Measurements from ENCODE around the gene PLCB1. TPM values are rescaled to one million over a fixed set of nuclear protein-coding genes. Genes with fewer than 3 reads are reported as not detected.

The PLCB1 gene
- total RNA-seq, 1 donor from 2014 or later: 37.4 TPM

DNA sequence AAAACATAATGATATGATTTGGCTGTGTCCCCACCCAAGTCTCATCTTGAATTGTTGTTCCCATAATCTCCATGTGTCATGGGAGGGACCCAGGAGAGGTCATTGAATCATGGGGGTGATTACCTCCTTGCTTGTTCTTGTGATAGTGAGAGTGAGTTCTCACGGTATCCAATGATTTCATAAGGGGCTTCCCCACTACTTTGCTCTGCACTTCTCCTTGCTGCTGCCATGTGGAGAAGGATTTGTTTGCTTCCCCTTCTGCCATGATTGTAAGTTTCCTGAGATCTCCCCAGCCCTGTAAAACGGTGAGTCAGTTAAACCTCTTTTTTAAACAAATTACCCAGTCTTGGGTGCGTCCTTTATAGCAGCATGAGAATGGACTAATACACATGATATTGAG is 780.0 kb downstream of the PLCB1 start:
- peaks cover 19% of the 10 kb centered on the region for H3K4me1 Mint-ChIP-seq (ENCODE audit: low read depth, unreplicated experiment)
- H3K27ac Mint-ChIP-seq (ENCODE audit: unreplicated experiment): peak overlapping the region; percentile 17
- no peak for DNase-seq
- H3K9me3 Mint-ChIP-seq (ENCODE audit: unreplicated experiment): peaks cover 7% of the 10 kb centered on the region
- peaks cover 3% of the 10 kb centered on the region for H3K27me3 Mint-ChIP-seq (ENCODE audit: unreplicated experiment)
- TF ChIP-seq, protein P1, sequence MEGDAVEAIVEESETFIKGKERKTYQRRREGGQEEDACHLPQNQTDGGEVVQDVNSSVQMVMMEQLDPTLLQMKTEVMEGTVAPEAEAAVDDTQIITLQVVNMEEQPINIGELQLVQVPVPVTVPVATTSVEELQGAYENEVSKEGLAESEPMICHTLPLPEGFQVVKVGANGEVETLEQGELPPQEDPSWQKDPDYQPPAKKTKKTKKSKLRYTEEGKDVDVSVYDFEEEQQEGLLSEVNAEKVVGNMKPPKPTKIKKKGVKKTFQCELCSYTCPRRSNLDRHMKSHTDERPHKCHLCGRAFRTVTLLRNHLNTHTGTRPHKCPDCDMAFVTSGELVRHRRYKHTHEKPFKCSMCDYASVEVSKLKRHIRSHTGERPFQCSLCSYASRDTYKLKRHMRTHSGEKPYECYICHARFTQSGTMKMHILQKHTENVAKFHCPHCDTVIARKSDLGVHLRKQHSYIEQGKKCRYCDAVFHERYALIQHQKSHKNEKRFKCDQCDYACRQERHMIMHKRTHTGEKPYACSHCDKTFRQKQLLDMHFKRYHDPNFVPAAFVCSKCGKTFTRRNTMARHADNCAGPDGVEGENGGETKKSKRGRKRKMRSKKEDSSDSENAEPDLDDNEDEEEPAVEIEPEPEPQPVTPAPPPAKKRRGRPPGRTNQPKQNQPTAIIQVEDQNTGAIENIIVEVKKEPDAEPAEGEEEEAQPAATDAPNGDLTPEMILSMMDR (IDR thresholded peaks at IDR 0.05; ENCODE audit: partially characterized antibody, unreplicated experiment): no peak
- H3K36me3 Mint-ChIP-seq (ENCODE audit: unreplicated experiment): peaks cover 19% of the 10 kb centered on the region
- H3K4me3 Mint-ChIP-seq (ENCODE audit: unreplicated experiment): no peak overlapping the region

DNA sequence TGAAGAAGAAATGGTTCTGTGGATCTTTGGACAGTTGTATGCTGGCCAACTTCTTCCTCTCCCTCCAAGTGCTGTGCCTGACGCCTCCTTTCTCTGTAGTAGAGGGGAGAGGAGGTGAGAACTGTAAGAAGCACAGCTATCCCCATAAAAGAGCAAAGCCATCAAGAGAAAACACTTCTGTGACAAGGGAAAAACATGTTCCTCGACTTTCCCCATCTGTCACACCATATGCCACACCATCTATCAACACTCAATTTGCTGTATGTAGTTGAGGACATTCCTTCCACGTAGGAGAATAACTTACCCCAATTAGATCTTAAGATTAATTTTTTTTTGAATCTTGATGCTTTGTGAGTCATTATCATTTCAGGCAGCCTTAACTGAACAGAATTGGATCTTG is 780.7 kb downstream of the PLCB1 start:
- Mint-ChIP-seq H3K4me1 (ENCODE audit: low read depth, unreplicated experiment) (peaks cover 19% of the 10 kb centered on the region), H3K27me3 (ENCODE audit: unreplicated experiment) (peaks cover 3% of the 10 kb centered on the region), H3K27ac (ENCODE audit: unreplicated experiment) (peak overlapping the region; percentile 85), H3K9me3 (ENCODE audit: unreplicated experiment) (peaks cover 7% of the 10 kb centered on the region), H3K4me3 (ENCODE audit: unreplicated experiment) (peak overlapping the region; percentile 31), H3K36me3 (ENCODE audit: unreplicated experiment) (peaks cover 19% of the 10 kb centered on the region)
- no peak for DNase-seq
- TF ChIP-seq, protein P1 (IDR thresholded peaks at IDR 0.05; ENCODE audit: partially characterized antibody, unreplicated experiment): no peak

DNA sequence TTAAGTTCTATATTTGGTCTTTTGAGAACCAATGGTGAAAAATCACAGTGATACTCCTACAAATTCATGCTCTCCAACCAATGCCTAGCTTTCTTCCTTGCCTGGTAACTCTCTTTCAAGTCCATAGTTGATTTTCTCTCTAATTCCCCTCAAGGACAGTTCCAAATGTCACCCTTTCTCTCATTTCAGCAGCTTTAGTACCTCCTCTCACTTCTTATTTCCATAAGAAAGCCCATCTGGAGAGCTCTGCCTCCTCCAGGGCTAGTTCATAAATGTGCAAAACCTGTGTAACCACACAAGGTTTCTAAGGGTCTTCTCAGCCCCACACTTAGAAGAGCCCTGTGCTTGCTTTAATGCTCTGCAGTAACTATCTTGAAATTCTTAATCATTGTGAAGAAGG is 781.4 kb downstream of the PLCB1 start:
- peaks cover 3% of the 10 kb centered on the region for H3K27me3 Mint-ChIP-seq (ENCODE audit: unreplicated experiment)
- H3K4me3 Mint-ChIP-seq (ENCODE audit: unreplicated experiment): peak overlapping the region; percentile 10
- peaks cover 7% of the 10 kb centered on the region for H3K9me3 Mint-ChIP-seq (ENCODE audit: unreplicated experiment)
- peak overlapping the region; percentile 85 for H3K27ac Mint-ChIP-seq (ENCODE audit: unreplicated experiment)
- peaks cover 19% of the 10 kb centered on the region for H3K36me3 Mint-ChIP-seq (ENCODE audit: unreplicated experiment)
- H3K4me1 Mint-ChIP-seq (ENCODE audit: low read depth, unreplicated experiment): peaks cover 19% of the 10 kb centered on the region
- no peak for DNase-seq
- TF ChIP-seq, protein P1 (IDR thresholded peaks at IDR 0.05; ENCODE audit: partially characterized antibody, unreplicated experiment): no peak

DNA sequence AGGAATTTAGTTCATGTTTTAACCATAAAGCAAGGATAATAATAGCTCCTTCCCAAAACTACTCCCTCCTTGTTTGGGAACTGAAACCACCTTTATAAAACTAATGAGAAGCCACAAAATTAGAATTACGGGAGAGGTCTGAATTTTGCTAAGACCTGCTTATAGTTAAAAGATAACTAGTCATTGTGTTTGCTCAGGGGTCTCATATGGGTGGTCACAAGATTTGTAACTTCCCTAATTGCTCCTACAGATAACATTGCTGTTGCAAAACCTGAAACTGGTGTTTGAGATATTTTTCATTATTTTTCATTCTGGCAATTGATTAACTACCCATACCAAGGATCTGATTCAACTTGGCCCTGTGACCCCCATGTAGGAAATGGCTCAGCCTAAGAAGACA is 782.4 kb downstream of the PLCB1 start:
- Mint-ChIP-seq H3K36me3 (ENCODE audit: unreplicated experiment) (peaks cover 19% of the 10 kb centered on the region), H3K27ac (ENCODE audit: unreplicated experiment) (no peak overlapping the region), H3K27me3 (ENCODE audit: unreplicated experiment) (peaks cover 3% of the 10 kb centered on the region), H3K4me3 (ENCODE audit: unreplicated experiment) (no peak overlapping the region), H3K4me1 (ENCODE audit: low read depth, unreplicated experiment) (peaks cover 19% of the 10 kb centered on the region), H3K9me3 (ENCODE audit: unreplicated experiment) (peaks cover 7% of the 10 kb centered on the region)
- TF ChIP-seq, protein P1 (IDR thresholded peaks at IDR 0.05; ENCODE audit: partially characterized antibody, unreplicated experiment): no peak
- DNase-seq: no peak

DNA sequence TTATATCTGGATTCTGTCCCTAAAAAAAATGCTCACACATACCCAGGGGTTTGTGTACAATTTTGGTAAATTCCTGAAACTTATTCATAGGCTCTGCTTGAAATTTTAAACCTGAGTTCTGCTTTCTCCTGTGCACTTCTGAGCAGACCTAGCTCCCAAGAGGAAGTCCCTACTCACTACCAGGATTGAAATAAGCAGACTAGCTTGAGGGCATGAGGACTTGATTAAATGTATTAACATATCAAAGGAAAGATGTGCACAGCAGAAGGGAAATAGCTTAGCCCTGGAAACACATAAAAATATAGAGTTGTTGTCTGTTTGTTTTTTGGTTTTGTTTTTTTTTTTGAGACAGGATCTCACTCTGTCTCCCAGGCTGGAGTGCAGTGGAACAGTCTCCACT is 785.0 kb downstream of the PLCB1 start:
- H3K36me3 Mint-ChIP-seq (ENCODE audit: unreplicated experiment): peaks cover 18% of the 10 kb centered on the region
- no peak for DNase-seq
- H3K27me3 Mint-ChIP-seq (ENCODE audit: unreplicated experiment): peaks cover 3% of the 10 kb centered on the region
- H3K4me1 Mint-ChIP-seq (ENCODE audit: low read depth, unreplicated experiment): peaks cover 19% of the 10 kb centered on the region
- TF ChIP-seq, protein P1 (IDR thresholded peaks at IDR 0.05; ENCODE audit: partially characterized antibody, unreplicated experiment): no peak
- no peak overlapping the region for H3K27ac Mint-ChIP-seq (ENCODE audit: unreplicated experiment)
- no peak overlapping the region for H3K4me3 Mint-ChIP-seq (ENCODE audit: unreplicated experiment)
- H3K9me3 Mint-ChIP-seq (ENCODE audit: unreplicated experiment): peaks cover 7% of the 10 kb centered on the region
